HEK293T (cell line): ENCODE measurements around the gene CD34.

ENCODE experiments used
- ARNT ChIP-seq: fragments of 450-650 bp; IDR thresholded peaks from 2 replicates; pipeline ENCODE4 v1.6.1; 2017; ENCODE audit warnings: mild to moderate bottlenecking
- FOXA1 ChIP-seq: fragments of 450-650 bp; IDR thresholded peaks from 2 replicates; pipeline ENCODE4 v1.6.1; 2016; ENCODE audit warnings: mild to moderate bottlenecking
- FOXM1 ChIP-seq: fragments of 450-650 bp; IDR thresholded peaks from 2 replicates; pipeline ENCODE4 v1.6.1; 2017; ENCODE audit warnings: mild to moderate bottlenecking, borderline replicate concordance
- SP1 ChIP-seq: fragments of 450-650 bp; IDR thresholded peaks from 2 replicates; pipeline ENCODE4 v1.6.1; 2017
- SUZ12 ChIP-seq: fragments of 450-650 bp; IDR thresholded peaks from 2 replicates; pipeline ENCODE4 v1.6.1; 2016; ENCODE audit warnings: mild to moderate bottlenecking
- TARDBP ChIP-seq: fragments of 450-650 bp; IDR thresholded peaks from 2 replicates; pipeline ENCODE4 v1.6.1; 2016

DNA sequence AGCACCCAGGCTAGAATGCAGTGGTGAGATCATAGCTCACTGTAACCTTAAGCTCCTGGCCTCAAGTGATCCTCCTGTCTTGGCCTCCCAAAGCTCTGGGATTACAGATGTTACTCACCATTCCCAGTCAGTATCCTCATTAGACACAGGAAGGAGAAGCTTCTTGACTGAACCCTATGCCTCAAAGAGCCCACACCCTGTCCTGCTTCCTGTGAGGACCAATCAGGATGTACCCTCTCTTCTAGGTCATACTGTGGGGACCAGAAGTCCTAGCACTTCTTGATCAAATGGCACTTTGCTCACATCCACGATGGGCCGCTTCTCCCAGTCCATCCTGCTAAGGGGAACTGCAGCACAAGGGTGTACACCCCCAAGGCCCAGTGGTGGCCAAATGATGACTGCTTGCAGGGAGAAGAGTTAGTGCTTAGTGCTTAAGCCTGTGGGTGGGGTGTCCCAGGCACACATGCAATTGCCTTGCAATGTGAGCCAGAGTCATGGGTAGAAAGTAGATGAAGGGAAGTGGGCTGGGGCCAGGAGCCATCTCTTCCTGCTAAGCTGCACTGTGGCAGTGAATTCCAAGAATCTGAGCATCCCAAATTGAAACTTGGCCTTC lies 9.8 kb downstream of the CD34 start:
- no peak for TF ChIP-seq FOXA1
- TF ChIP-seq SP1, result no peak
- no peak for TF ChIP-seq FOXM1
- no peak for TF ChIP-seq SUZ12
- TF ChIP-seq TARDBP, result no peak
- no peak for TF ChIP-seq ARNT
